HG03558 (cell line): Measurements from ENCODE around the gene ATRN.
"Not testable (repeated sequence)": the region's sequence is repeated elsewhere in the genome, so short reads cannot be mapped to it uniquely, and the experiment has no call there.

Experiments
- ATAC-seq: cut with Tn5 transposase; IDR thresholded peaks from one replicate; pipeline ENCODE4 v1.9.1; 2021; ENCODE audit warnings: moderate number of reproducible peaks; ENCODE audit not compliant: unreplicated experiment; ENCODE audit errors: extremely low read depth

Gene ATRN

GRCh38 chr20:3512239-3512638 lies 41.4 kb downstream of the ATRN start:
- not testable (repeated sequence) for ATAC-seq

- no peak for ATAC-seq
Measured at GRCh38 chr20:3514012-3514642, 43.3 kb downstream of the ATRN start.

- ATAC-seq, result no peak
Measured at GRCh38 chr20:3515379-3516170, 44.8 kb downstream of the ATRN start.

GRCh38 chr20:3521852-3522740 lies 51.3 kb downstream of the ATRN start:
- no peak for ATAC-seq

- ATAC-seq, result not testable (repeated sequence)
Measured at GRCh38 chr20:3524696-3525095, 53.9 kb downstream of the ATRN start.

- no peak for ATAC-seq
Measured at GRCh38 chr20:3532089-3532615, 61.3 kb downstream of the ATRN start.

- ATAC-seq, result not testable (repeated sequence)
Measured at GRCh38 chr20:3537733-3538132, 66.9 kb downstream of the ATRN start.

GRCh38 chr20:3539311-3540107 lies 68.7 kb downstream of the ATRN start:
- ATAC-seq, result no peak

GRCh38 chr20:3541887-3542721 lies 71.3 kb downstream of the ATRN start:
- no peak for ATAC-seq

- no peak for ATAC-seq
Measured at GRCh38 chr20:3543901-3544507, 73.2 kb downstream of the ATRN start.

GRCh38 chr20:3545401-3545925 lies 74.6 kb downstream of the ATRN start:
- ATAC-seq, result no peak

GRCh38 chr20:3547906-3548305 lies 77.1 kb downstream of the ATRN start:
- no peak for ATAC-seq

- ATAC-seq, result no peak
Measured at GRCh38 chr20:3550837-3551236, 80.0 kb downstream of the ATRN start.

GRCh38 chr20:3551681-3552434 lies 81.0 kb downstream of the ATRN start:
- ATAC-seq, result no peak

GRCh38 chr20:3553663-3554062 lies 82.8 kb downstream of the ATRN start:
- no peak for ATAC-seq

- ATAC-seq, result no peak
Measured at GRCh38 chr20:3557237-3557785, 86.5 kb downstream of the ATRN start.

GRCh38 chr20:3559231-3559630 lies 88.4 kb downstream of the ATRN start:
- ATAC-seq, result no peak
